GM12891 (cell line): Measurements from ENCODE around the gene NUAK2.

Experiments used
- POLR2A ChIP-seq: IDR thresholded peaks from 2 replicates; pipeline ENCODE4 v1.6.1; 2011; ENCODE audit warnings: low read depth, low read length, control low read depth
- POLR2AphosphoS5 ChIP-seq: IDR thresholded peaks from 2 replicates; pipeline ENCODE4 v1.6.1; 2011; ENCODE audit warnings: low read depth, low read length, control low read depth
- POU2F2 ChIP-seq: IDR thresholded peaks from 2 replicates; pipeline ENCODE4 v1.6.1; 2011; ENCODE audit warnings: low read depth, mild to moderate bottlenecking, control low read depth, low read length, moderate library complexity
- SPI1 ChIP-seq: IDR thresholded peaks from 2 replicates; pipeline ENCODE4 v1.6.1; 2011; ENCODE audit warnings: low read depth, low read length, control low read depth
- TAF1 ChIP-seq: IDR thresholded peaks from 2 replicates; pipeline ENCODE4 v1.6.1; 2011; ENCODE audit warnings: low read depth, low read length, control low read depth

DNA sequence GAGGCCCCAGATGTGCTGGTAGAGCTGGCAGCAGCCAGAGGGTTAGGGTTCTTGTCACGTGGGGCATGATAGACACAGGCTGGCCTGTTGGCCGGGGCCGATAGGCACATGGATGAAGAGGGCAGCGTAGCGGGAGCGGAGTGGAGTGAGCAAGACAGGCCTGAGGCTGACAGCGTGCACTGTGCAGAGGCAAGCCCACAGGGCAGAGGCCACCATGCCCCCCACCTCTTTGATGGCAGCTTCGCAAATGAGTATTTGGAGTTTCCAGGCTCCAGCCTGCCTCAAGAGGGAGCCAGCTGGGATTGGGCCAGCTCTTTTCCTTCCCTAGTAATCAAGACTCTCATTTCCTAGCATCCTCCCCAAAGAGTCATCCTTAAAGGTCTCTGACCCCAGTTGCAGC, 50.3 kb downstream of the NUAK2 start:
- no peak for TF ChIP-seq TAF1
- TF ChIP-seq POLR2A, result no peak
- TF ChIP-seq POLR2AphosphoS5, result no peak
- no peak for TF ChIP-seq SPI1
- TF ChIP-seq POU2F2, result no peak
